Cardiac fibroblast (primary cell): ENCODE data around the gene NPY5R.
A peak's percentile ranks its signal among the peaks of the same experiment; 100 is the strongest.

Source experiments
- DNase-seq, 2 donors: peaks; one replicate each; pipeline versions ENCODE4 v3.0.0 to v3.0.0-alpha.2; 2010; ENCODE audit warnings: low read depth in 2 of 2
- H3K4me3 ChIP-seq, 2 donors: replicated peaks in 1 of 2; 1 replicate in 1 of 2; 2 replicates in 1 of 2; pipeline ENCODE4 v1.5.1; 2011; ENCODE audit warnings: low read depth in 2 of 2, low read length in 2 of 2, mild to moderate bottlenecking in 2 of 2, moderate library complexity in 1 of 2
- TF ChIP-seq, protein P1 (sequence below): IDR thresholded peaks from one replicate; pipeline ENCODE4 v1.5.1; 2011; ENCODE audit warnings: low read depth, mild to moderate bottlenecking, low read length, inconsistent platforms

NPY5R gene

DNA sequence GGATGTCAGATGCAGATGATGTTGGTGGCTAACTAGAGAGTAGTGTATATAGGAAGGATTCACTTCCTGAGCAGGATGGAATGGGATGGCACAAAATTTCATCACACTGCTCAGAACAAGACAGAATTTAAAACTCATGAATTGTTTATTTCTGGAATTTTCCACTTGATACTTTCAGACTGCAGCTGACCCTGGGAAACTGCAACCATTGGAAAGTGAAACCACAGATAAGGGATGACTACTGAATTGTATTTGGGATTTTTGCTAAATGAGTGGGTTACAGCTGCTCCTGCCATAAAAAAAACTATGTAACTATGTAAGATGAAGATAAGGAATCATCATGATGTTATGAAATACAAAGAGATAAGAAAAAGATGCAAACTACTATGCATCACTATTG is 51.4 kb downstream of the NPY5R start:
- peak; percentile 51 to 69 for DNase-seq
- no peak overlapping the region for H3K4me3 ChIP-seq
- TF ChIP-seq, protein P1, sequence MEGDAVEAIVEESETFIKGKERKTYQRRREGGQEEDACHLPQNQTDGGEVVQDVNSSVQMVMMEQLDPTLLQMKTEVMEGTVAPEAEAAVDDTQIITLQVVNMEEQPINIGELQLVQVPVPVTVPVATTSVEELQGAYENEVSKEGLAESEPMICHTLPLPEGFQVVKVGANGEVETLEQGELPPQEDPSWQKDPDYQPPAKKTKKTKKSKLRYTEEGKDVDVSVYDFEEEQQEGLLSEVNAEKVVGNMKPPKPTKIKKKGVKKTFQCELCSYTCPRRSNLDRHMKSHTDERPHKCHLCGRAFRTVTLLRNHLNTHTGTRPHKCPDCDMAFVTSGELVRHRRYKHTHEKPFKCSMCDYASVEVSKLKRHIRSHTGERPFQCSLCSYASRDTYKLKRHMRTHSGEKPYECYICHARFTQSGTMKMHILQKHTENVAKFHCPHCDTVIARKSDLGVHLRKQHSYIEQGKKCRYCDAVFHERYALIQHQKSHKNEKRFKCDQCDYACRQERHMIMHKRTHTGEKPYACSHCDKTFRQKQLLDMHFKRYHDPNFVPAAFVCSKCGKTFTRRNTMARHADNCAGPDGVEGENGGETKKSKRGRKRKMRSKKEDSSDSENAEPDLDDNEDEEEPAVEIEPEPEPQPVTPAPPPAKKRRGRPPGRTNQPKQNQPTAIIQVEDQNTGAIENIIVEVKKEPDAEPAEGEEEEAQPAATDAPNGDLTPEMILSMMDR: no peak

DNA sequence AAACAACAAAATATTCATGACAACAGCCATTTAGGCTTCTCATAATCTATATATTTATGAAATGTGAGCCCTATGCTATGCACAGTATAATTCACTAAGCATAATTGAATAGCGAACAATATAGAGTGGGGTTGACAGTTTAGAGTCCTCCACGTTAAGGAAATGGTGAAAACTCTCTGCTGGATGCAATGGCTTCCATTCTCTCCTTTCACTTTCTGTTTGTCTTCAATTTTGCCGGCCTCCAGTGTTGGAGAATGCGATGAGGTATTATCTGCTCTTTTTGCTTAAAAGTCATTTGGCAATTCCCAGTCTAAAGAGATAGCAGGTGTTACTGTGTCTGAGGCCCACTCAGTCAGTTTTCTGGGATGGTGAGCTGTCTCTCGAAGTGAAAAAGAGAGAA is 52.1 kb downstream of the NPY5R start:
- peak; percentile 17 to 18 for DNase-seq

DNA sequence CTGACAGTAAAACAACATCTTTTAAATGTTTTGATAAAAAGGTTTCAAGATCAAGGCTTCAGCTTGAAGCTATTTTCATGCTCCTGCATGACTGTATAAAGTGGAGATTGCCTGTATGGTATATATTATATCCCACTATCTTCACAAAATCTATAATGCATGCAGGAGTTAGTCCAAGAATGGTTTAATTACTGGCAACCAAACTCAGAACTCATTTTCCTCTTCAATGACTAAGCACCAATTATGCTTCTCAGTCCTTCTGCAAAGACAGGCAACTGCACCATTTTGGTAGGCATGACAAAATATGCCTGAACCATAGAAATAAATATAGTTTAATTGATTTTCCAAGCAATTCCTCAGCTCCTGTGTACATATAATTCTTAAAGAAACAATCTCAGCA is 54.5 kb downstream of the NPY5R start:
- DNase-seq: no peak
- TF ChIP-seq, protein P1: no peak
- H3K4me3 ChIP-seq: no peak overlapping the region

More for the DNA sequence above, 52.1 kb downstream of the NPY5R start:
- peak overlapping the region in 1 of 2 donors; percentile 39 for H3K4me3 ChIP-seq
- TF ChIP-seq, protein P1: no peak

DNA sequence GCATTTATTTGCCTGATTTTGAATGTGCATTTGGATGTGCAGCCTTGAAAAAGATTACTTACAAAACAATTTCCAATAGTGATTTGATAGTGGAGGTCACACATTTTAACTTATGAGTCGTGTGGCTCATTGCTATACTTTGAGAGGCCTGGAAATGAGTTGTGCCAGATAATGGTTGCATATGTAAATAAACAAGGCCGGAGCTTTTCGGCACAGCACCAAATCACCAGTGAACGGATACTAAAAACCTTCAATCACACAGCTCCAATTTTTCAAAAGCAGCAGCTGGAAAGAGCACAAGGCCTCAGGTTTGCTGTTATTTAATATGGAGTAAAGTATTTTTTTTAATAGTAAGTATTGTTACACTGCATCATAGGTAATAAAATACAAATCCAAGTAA is 57.2 kb downstream of the NPY5R start:
- DNase-seq: no peak
- TF ChIP-seq, protein P1: no peak
- H3K4me3 ChIP-seq: no peak overlapping the region
